T-helper 22 cell (primary cell): ENCODE data around the gene SYCP3.
"Not testable (repeated sequence)": the region's sequence is repeated elsewhere in the genome, so short reads cannot be mapped to it uniquely, and the experiment has no call there.

Experiments
- DNase-seq: peaks from one replicate; pipeline ENCODE4 v3.0.0-alpha.2; 2020; ENCODE audit warnings: low read depth

Gene SYCP3

GRCh38 chr12:101759396-101760047 is 20.3 kb upstream of the SYCP3 start:
- no peak for DNase-seq

- DNase-seq: no peak
These were observed 10.9 kb upstream of the SYCP3 start for GRCh38 chr12:101750152-101750551.

GRCh38 chr12:101749657-101750056 is 10.4 kb upstream of the SYCP3 start:
- DNase-seq: no peak

- no peak for DNase-seq
These were observed 9.6 kb upstream of the SYCP3 start for GRCh38 chr12:101748907-101749306.

- DNase-seq: no peak
These were observed 8.4 kb upstream of the SYCP3 start for GRCh38 chr12:101747697-101748096.

DNA sequence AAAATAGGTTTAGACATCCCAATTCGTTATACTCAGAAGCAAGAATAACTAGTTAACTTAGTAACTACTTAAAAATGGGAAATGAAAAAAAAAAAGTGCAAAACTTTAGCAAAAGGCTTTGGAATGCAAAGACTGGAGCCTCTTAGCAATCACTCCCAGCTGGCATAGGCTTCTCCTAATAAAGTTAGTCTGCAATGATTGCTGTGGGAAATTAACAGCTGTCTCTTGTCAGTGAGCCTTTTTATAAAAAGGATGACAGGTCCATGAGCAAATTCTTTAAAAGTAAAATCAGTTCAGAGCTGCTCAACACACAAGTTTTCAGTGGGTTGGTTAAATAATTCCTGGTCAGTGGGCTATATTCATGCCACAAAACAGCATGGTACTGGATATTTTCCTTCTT is 7.4 kb upstream of the SYCP3 start:
- DNase-seq: no peak

DNA sequence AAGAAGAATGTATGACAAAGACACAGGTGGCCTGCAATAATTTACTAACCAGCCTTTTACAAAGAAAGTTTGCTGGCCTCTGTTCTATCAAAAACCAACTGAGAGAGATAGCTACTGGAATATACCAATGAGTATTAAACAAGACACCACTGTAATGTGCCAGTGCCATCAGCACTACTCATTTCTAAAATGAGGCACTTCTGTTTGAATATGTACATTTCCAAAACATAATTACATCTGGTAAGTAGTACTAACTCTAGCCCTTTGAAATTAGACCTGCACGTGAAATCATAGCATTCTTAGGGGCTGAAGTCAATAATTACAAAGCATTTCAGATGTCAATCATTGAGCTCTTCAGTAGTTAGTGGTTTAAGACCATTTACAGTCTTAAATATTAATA is 6.9 kb upstream of the SYCP3 start:
- DNase-seq: no peak

DNA sequence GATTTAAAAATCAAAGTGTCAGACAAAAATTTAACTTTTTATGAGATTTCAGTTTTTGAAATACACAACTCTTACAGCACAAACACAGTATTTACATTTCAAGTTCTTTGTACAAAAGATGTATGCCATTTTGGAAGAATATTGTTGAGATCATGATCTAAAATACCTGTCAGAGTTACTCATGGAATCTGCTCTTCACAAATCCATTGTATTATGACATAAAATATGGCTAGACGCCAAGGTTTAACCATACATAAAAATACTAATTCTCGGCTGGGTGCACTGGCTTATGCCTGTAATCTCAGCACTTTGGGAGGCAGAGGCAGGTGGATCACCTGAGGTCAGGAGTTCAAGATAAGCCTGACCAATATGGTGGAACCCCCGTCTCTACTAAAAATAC is 6.2 kb upstream of the SYCP3 start:
- no peak for DNase-seq

- no peak for DNase-seq
These were observed 4.6 kb upstream of the SYCP3 start for GRCh38 chr12:101743724-101744472.

DNA sequence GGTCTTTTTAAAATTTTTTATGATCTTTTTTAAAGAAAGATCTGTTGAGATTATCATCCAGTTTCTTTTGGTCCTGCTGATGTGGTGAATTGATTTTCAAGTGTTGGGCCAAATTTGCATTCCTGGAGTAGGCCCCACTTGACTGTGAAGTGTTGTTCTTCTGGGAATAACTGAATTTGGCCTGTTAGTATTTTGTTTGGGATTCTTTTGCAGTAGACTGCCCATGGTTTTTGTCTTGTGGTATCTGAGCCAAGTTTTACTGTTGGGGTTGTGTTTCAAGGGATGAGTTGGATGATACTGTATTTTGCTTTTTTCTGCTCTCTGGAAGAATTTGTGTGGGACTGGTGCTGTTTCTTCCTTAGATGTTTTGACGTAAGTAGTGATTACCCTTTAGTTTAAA is 4.0 kb upstream of the SYCP3 start:
- DNase-seq: no peak

DNA sequence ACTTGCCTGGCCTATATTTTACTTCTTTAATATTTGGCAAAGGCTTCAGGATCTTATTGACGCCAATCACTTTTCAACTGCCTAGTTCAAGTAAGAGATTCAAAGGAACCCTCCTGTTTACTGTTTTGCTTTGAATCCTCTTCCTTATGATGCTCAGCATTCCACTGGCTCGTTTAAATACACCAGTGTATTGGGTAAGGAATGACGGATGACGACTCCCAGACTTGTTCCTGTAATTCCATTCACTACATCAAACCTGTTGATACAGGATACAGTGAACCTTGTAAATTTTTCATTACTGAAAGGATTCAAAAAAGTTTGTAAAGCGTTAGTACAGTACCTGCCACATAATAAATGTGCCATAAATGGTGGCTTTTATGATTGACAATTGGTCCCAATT is 1.7 kb upstream of the SYCP3 start:
- no peak for DNase-seq

GRCh38 chr12:101740566-101740965 is 1.3 kb upstream of the SYCP3 start:
- DNase-seq: no peak

- no peak for DNase-seq
These were observed 1.8 kb downstream of the SYCP3 start for GRCh38 chr12:101737476-101737875.

GRCh38 chr12:101734482-101734881 is 4.8 kb downstream of the SYCP3 start:
- DNase-seq: not testable (repeated sequence)

- no peak for DNase-seq
These were observed 6.1 kb downstream of the SYCP3 start for GRCh38 chr12:101733166-101733565.

DNA sequence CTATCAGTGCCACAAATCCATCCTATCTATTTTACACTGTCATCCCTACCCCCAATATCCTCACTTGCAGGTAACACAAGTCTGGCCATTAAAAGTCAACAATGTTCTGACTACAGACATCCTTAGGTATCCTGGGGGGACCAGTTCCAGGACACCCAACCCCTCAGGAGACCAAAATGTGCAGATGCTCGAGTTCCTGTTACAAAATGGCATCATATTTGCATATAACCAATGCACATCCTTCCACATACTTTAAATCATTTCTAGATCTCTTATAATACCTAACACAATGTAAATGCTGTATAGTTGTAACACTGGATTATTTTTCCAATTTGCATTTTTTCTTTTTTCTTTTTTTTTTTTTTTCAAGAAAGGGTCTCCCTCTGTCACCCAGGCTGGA is 6.9 kb downstream of the SYCP3 start:
- no peak for DNase-seq

- no peak for DNase-seq
These were observed 9.4 kb downstream of the SYCP3 start for GRCh38 chr12:101729842-101730241.

- no peak for DNase-seq
These were observed 12.2 kb downstream of the SYCP3 start for GRCh38 chr12:101727098-101727497.

DNA sequence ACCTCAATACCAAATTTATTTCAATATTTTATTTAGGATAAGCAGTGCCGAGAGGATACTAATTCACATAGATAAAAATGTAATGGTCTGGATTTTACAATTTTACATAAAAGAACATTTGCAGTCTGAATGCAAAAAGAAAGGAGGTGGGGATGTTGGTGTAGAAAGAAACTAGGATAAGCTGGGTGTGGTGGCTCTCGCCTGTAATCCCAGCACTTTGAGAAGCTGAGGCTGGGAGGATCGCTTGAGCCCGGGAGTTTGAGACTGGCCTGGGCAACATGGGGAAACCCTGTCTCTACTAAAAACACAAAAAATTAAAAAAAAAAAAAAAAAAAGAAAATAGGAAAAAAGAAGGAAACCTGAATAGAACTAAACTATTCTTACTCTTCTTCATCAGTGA is 16.9 kb downstream of the SYCP3 start:
- no peak for DNase-seq

DNA sequence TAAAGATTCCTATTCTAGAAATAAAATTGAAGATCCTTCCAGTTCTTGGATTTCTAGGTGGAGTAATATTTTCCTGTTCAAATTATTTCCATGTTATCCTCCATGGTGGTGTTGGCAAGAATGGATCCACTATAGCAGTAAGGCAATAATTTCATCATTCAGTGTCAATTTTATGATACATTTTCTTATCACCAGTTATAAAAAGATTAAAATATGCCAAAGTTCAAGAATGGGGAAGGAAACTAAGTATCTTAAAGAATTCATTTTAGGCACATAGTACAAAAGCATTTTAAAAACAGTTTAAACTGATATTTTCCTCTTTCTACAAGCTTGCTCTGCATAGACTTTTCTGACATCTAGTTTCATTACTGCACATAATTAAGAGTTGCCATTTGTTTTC is 19.1 kb downstream of the SYCP3 start:
- no peak for DNase-seq

GRCh38 chr12:101719566-101719965 is 19.7 kb downstream of the SYCP3 start:
- DNase-seq: no peak

DNA sequence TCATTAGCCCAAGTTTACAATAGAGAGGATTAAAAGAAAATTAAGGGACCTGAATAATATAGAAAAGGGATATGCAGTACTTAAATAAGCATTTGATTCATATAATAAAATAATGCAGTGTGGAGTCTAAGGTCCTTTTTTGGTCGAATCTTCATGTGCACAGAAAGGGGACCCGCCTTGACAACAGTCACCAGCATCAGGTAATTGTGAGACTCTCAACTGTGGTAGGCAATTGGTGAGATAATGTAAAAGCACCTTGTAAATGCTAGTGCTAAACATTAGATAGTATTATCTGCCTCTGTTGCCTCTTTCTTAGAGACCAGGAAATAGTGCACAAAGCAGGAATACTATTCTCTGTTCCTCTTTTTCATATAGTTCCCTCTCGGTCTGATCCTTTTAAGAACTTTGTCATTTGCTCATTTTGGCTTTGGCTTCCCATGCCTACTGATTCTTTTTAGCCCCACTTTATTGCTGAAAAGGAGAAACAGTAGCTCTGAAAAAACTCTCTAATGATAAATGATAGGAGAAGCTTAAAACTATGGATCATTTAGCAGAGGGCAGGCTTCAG is 24.3 kb downstream of the SYCP3 start:
- DNase-seq: no peak

GRCh38 chr12:101713930-101714329 is 25.3 kb downstream of the SYCP3 start:
- no peak for DNase-seq
